ENCODE results near the gene DPY19L1.

GRCh38 chr7:35021445-35021844 is 15.8 kb downstream of the DPY19L1 start:
- TF ChIP-seq POLR2A (IDR thresholded peaks at IDR 0.05; ENCODE audit: low read length) (no peak), GATA1 (IDR thresholded peaks at IDR 0.05; ENCODE audit: low read depth, low read length) (no peak)
